Keratinocyte (primary cell): ENCODE data around the gene ZNF521. TPM values are rescaled to one million over a fixed set of nuclear protein-coding genes. Genes with fewer than 3 reads are reported as not detected.

Experiments used
- DNase-seq: peaks from one replicate; pipeline ENCODE4 v3.0.0-alpha.2; 2011; ENCODE audit warnings: low read depth, missing footprints, low spot score
- FAIRE-seq: peaks from 2 replicates; lab custom pipeline; 2011; peaks lifted over from hg19 to GRCh38; lab: Jason Lieb, UNC
- H2AFZ ChIP-seq: 2 replicates; pipeline ENCODE4 v1.6.0; 2012; ENCODE audit warnings: low read length, control low read depth, inconsistent platforms; ENCODE audit not compliant: control insufficient read depth
- H3K27ac ChIP-seq: 2 replicates; pipeline ENCODE4 v1.5.1; 2011; ENCODE audit warnings: low read length; ENCODE audit not compliant: control insufficient read depth, insufficient read depth
- H3K27me3 ChIP-seq: 3 replicates; pipeline ENCODE4 v1.6.0; 2011; ENCODE audit warnings: low read length; ENCODE audit not compliant: control insufficient read depth, insufficient read depth; ENCODE audit errors: extremely low read depth
- H3K36me3 ChIP-seq, 2 experiments: 2 replicates in 1 of 2; 3 replicates in 1 of 2; pipeline ENCODE4 v1.5.1; 2011; ENCODE audit warnings: low read length in 2 of 2, mild to moderate bottlenecking in 1 of 2; ENCODE audit not compliant: control insufficient read depth in 2 of 2, insufficient read depth in 2 of 2; ENCODE audit errors: extremely low read depth in 1 of 2
- H3K4me1 ChIP-seq: 3 replicates; pipeline ENCODE4 v1.5.1; 2011; ENCODE audit warnings: low read length; ENCODE audit not compliant: control insufficient read depth, insufficient read depth; ENCODE audit errors: extremely low read depth
- H3K4me2 ChIP-seq: 3 replicates; pipeline ENCODE4 v1.6.0; 2011; ENCODE audit warnings: low read depth, low read length; ENCODE audit not compliant: control insufficient read depth, insufficient read depth; ENCODE audit errors: extremely low read depth
- H3K4me3 ChIP-seq, 3 experiments: fragments of 200-600 bp in 1 of 3; sonication (generic) in 1 of 3; 2 replicates in 2 of 3; 3 replicates in 1 of 3; pipeline ENCODE4 v1.5.1; 2011 to 2016; ENCODE audit warnings: low read length in 3 of 3, mild to moderate bottlenecking in 3 of 3, control low read depth in 2 of 3, inconsistent platforms in 1 of 3, low read depth in 1 of 3, mixed read lengths in 1 of 3, mixed run types in 1 of 3, moderate library complexity in 1 of 3; ENCODE audit not compliant: control insufficient read depth in 2 of 3, insufficient read depth in 2 of 3; ENCODE audit errors: extremely low read depth in 1 of 3
- H3K79me2 ChIP-seq: 2 replicates; pipeline ENCODE4 v1.6.0; 2012; ENCODE audit warnings: low read length; ENCODE audit not compliant: control insufficient read depth, insufficient read depth
- H3K9ac ChIP-seq: 3 replicates; pipeline ENCODE4 v1.6.0; 2011; ENCODE audit warnings: low read length; ENCODE audit not compliant: control insufficient read depth, insufficient read depth; ENCODE audit errors: extremely low read depth
- H3K9me1 ChIP-seq: 3 replicates; pipeline ENCODE4 v1.6.0; 2011; ENCODE audit warnings: low read length; ENCODE audit not compliant: control insufficient read depth, insufficient read depth; ENCODE audit errors: extremely low read depth
- H3K9me3 ChIP-seq: 2 replicates; pipeline ENCODE4 v1.5.1; 2012; ENCODE audit warnings: low read depth, low read length; ENCODE audit not compliant: control insufficient read depth
- H4K20me1 ChIP-seq: 3 replicates; pipeline ENCODE4 v1.6.0; 2011; ENCODE audit warnings: low read length; ENCODE audit not compliant: control insufficient read depth, insufficient read depth; ENCODE audit errors: extremely low read depth
- EZH2 ChIP-seq: IDR thresholded peaks from one replicate; pipeline ENCODE4 v1.6.1; 2012; ENCODE audit warnings: inconsistent platforms, mild to moderate bottlenecking, low read length, moderate library complexity
- dilution Hi-C: fragments of 300-500 bp; cut with MboI; formaldehyde crosslinking; loops from one replicate; pipeline ENCODE4 v1.7.0; 2020; ENCODE audit warnings: low sequenced_read_pairs; ENCODE audit not compliant: extremely low pct_ligation_motif_present
- polyA plus RNA-seq, 5 experiments: library from polyadenylated mRNA; depleted of rRNA in 3 of 5; stranded (reverse) in 3 of 5; stranded (forward) in 1 of 5; unstranded in 1 of 5; fragments of >200 nt; gene quantifications; 1 replicate in 1 of 5; 2 replicates in 3 of 5; 3 replicates in 1 of 5; pipeline versions ENCODE4 v1.2.1 to v1.2.3, GENCODE V29; 2011 to 2012; ENCODE audit warnings: missing spikeins in 2 of 5, low read depth in 1 of 5, low replicate concordance in 1 of 5
- TF ChIP-seq, protein P1 (sequence below), 3 experiments: IDR thresholded peaks in 1 of 3; conservative IDR thresholded peaks in 1 of 3; optimal IDR thresholded peaks in 1 of 3; 2 replicates in 2 of 3; 3 replicates in 1 of 3; pipeline versions ENCODE3 to v1.5.1; 2011; ENCODE audit warnings: low read length in 3 of 3, mild to moderate bottlenecking in 3 of 3, moderate library complexity in 2 of 3, control low read depth in 1 of 3, inconsistent platforms in 1 of 3; ENCODE audit not compliant: insufficient read depth in 2 of 3; ENCODE audit errors: extremely low read depth in 1 of 3

ZNF521 gene
- polyA plus RNA-seq, 1 donor (not counting 4 experiments of a cell fraction or from before 2014, with no cell fraction given): 0.07 TPM

DNA sequence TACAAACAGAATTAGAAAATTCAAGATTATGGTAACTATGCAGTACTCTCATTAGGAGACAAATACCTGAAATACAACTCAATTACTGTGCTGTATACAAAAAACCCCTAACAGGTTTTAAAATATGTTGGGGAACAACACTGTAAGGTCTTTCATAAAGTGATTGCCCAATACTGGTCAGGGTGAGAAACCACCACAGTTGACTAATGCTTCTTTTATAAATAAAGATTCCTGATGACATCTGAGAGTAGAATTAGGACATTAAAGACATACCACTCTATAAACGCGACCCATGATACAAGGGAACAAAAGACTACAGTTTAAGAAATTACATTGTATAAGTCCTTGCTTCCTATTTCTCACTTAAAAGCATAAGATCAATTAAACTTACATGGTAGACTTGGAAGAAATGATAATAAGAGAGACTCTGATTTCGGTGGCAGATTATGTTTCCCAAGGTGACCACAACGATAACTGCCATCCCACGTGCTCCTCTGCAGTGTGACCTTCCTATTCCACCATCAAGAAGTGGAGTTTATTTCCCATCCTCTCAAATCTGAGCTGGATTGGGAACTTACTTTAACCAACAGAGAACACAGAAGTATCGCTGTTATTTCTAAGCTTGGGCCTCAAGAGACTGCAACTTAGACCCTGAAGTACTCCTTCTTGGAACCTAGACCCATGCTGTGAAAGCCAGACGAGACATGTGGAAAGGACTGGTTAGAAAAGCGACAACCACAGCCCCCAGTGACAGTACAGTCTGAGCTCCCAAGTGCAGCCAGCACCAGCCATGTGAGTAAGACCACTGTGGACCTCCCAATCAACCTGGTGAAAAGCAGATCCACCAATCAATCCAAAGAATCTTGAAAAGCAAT lies 52.3 kb downstream of the ZNF521 start:
- H3K27me3 ChIP-seq: no peaks in the 10 kb centered on the region
- no peak for TF ChIP-seq EZH2
- TF ChIP-seq, protein P1, sequence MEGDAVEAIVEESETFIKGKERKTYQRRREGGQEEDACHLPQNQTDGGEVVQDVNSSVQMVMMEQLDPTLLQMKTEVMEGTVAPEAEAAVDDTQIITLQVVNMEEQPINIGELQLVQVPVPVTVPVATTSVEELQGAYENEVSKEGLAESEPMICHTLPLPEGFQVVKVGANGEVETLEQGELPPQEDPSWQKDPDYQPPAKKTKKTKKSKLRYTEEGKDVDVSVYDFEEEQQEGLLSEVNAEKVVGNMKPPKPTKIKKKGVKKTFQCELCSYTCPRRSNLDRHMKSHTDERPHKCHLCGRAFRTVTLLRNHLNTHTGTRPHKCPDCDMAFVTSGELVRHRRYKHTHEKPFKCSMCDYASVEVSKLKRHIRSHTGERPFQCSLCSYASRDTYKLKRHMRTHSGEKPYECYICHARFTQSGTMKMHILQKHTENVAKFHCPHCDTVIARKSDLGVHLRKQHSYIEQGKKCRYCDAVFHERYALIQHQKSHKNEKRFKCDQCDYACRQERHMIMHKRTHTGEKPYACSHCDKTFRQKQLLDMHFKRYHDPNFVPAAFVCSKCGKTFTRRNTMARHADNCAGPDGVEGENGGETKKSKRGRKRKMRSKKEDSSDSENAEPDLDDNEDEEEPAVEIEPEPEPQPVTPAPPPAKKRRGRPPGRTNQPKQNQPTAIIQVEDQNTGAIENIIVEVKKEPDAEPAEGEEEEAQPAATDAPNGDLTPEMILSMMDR (optimal IDR thresholded peaks at IDR 0.05 in 1 of 3, IDR thresholded peaks at IDR 0.05 in 1 of 3, conservative IDR thresholded peaks at IDR 0.05 in 1 of 3; ENCODE audit: extremely low read depth in 1 of 3, insufficient read depth in 2 of 3, low read length in 3 of 3): no peak
- DNase-seq: no peak
- H3K4me3 ChIP-seq: no peak overlapping the region
- dilution Hi-C loops: no loop called here
- H3K4me2 ChIP-seq: no peak overlapping the region
- no peak for FAIRE-seq
- no peaks in the 10 kb centered on the region for H3K9me1 ChIP-seq
- H3K9ac ChIP-seq: no peak overlapping the region
- no peaks in the 10 kb centered on the region for H3K9me3 ChIP-seq
- H3K27ac ChIP-seq: no peak overlapping the region
- no peaks in the 10 kb centered on the region for H3K4me1 ChIP-seq
- H2AFZ ChIP-seq: no peak overlapping the region
- no peaks in the 10 kb centered on the region for H4K20me1 ChIP-seq
- no peaks in the 10 kb centered on the region for H3K79me2 ChIP-seq
- H3K36me3 ChIP-seq: no peaks in the 10 kb centered on the region

DNA sequence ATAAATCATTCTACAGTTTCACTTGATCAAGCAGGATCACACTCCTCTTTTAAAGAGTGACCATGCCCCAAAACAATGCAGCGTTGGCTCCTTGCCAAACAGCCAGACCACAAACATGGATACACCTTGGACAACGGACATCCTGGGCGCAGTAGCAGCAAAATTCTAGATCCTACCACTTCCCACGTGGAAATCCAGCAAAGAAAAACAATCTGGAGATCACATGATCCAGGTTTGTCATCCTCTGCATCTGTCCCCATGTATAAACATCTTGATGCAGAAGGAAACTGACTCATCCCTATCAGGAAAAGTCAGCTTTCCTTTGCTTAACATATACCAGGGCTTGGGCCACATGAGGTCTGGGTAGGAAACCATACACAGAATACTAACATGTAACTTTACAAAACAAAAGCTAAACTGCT lies 53.1 kb downstream of the ZNF521 start:
- Histone ChIP-seq H3K9me1 (no peaks in the 10 kb centered on the region), H3K4me3 (no peak overlapping the region), H3K4me2 (no peak overlapping the region), H3K9me3 (no peaks in the 10 kb centered on the region), H4K20me1 (no peaks in the 10 kb centered on the region), H3K27me3 (no peaks in the 10 kb centered on the region), H3K27ac (no peak overlapping the region), H3K4me1 (no peaks in the 10 kb centered on the region), H3K79me2 (no peaks in the 10 kb centered on the region), H2AFZ (no peak overlapping the region), H3K9ac (no peak overlapping the region), H3K36me3 (no peaks in the 10 kb centered on the region)
- dilution Hi-C loops: no loop called here
- no peak for DNase-seq
- no peak for TF ChIP-seq EZH2
- TF ChIP-seq, protein P1 (optimal IDR thresholded peaks at IDR 0.05 in 1 of 3, IDR thresholded peaks at IDR 0.05 in 1 of 3, conservative IDR thresholded peaks at IDR 0.05 in 1 of 3; ENCODE audit: extremely low read depth in 1 of 3, insufficient read depth in 2 of 3, low read length in 3 of 3): no peak
- no peak for FAIRE-seq
